ENCODE measurements around the gene SLC24A4. TPM values are rescaled to one million over a fixed set of nuclear protein-coding genes. Genes with fewer than 3 reads are reported as not detected.

The SLC24A4 gene
- polyA plus RNA-seq, 1 donor from 2014 or later, result 0.17 TPM

- Histone ChIP-seq H3K27me3 (ENCODE audit: insufficient read depth, low read depth, low read length) (no peaks in the 10 kb centered on the region), H3K9ac (ENCODE audit: low read length) (no peak overlapping the region), H4K20me1 (ENCODE audit: insufficient read depth) (no peaks in the 10 kb centered on the region), H3K4me3 (ENCODE audit: low read length) (no peak overlapping the region), H3K4me2 (ENCODE audit: low read length) (no peak overlapping the region), H2AFZ (ENCODE audit: low read depth, low read length) (no peak overlapping the region), H3F3A (ENCODE audit: insufficient read depth, low read length, poor library complexity, severe bottlenecking) (no peaks in the 10 kb centered on the region), H3K9me3 (ENCODE audit: low read length) (no peaks in the 10 kb centered on the region), H3K79me2 (replicated peaks; ENCODE audit: insufficient read depth, low read length) (no peaks in the 10 kb centered on the region), H3K9me2 (ENCODE audit: insufficient read depth, low read length) (no peaks in the 10 kb centered on the region), H3K27ac (ENCODE audit: low read length) (no peak overlapping the region), H3K36me3 (ENCODE audit: insufficient read depth, low read length) (no peaks in the 10 kb centered on the region)
- TF ChIP-seq TAF1 (IDR thresholded peaks at IDR 0.05; ENCODE audit: low read depth) (no peak), SMC3 (conservative IDR thresholded peaks at IDR 0.05; ENCODE audit: poor library complexity) (no peak), MXI1 (conservative IDR thresholded peaks at IDR 0.05; ENCODE audit: poor library complexity, severe bottlenecking) (no peak), EP300 (conservative IDR thresholded peaks at IDR 0.05; ENCODE audit: poor library complexity, severe bottlenecking) (no peak)
- TF ChIP-seq, protein P1, sequence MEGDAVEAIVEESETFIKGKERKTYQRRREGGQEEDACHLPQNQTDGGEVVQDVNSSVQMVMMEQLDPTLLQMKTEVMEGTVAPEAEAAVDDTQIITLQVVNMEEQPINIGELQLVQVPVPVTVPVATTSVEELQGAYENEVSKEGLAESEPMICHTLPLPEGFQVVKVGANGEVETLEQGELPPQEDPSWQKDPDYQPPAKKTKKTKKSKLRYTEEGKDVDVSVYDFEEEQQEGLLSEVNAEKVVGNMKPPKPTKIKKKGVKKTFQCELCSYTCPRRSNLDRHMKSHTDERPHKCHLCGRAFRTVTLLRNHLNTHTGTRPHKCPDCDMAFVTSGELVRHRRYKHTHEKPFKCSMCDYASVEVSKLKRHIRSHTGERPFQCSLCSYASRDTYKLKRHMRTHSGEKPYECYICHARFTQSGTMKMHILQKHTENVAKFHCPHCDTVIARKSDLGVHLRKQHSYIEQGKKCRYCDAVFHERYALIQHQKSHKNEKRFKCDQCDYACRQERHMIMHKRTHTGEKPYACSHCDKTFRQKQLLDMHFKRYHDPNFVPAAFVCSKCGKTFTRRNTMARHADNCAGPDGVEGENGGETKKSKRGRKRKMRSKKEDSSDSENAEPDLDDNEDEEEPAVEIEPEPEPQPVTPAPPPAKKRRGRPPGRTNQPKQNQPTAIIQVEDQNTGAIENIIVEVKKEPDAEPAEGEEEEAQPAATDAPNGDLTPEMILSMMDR (IDR thresholded peaks at IDR 0.05; ENCODE audit: poor library complexity, severe bottlenecking), result no peak
- TF ChIP-seq, protein P2, sequence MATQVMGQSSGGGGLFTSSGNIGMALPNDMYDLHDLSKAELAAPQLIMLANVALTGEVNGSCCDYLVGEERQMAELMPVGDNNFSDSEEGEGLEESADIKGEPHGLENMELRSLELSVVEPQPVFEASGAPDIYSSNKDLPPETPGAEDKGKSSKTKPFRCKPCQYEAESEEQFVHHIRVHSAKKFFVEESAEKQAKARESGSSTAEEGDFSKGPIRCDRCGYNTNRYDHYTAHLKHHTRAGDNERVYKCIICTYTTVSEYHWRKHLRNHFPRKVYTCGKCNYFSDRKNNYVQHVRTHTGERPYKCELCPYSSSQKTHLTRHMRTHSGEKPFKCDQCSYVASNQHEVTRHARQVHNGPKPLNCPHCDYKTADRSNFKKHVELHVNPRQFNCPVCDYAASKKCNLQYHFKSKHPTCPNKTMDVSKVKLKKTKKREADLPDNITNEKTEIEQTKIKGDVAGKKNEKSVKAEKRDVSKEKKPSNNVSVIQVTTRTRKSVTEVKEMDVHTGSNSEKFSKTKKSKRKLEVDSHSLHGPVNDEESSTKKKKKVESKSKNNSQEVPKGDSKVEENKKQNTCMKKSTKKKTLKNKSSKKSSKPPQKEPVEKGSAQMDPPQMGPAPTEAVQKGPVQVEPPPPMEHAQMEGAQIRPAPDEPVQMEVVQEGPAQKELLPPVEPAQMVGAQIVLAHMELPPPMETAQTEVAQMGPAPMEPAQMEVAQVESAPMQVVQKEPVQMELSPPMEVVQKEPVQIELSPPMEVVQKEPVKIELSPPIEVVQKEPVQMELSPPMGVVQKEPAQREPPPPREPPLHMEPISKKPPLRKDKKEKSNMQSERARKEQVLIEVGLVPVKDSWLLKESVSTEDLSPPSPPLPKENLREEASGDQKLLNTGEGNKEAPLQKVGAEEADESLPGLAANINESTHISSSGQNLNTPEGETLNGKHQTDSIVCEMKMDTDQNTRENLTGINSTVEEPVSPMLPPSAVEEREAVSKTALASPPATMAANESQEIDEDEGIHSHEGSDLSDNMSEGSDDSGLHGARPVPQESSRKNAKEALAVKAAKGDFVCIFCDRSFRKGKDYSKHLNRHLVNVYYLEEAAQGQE (IDR thresholded peaks at IDR 0.05; ENCODE audit: borderline replicate concordance), result no peak
Observed at GRCh38 chr14:92458136-92459029, 135.4 kb downstream of the SLC24A4 start.

GRCh38 chr14:92459030-92459949, 136.3 kb downstream of the SLC24A4 start:
- Histone ChIP-seq H3K36me3 (ENCODE audit: insufficient read depth, low read length) (no peaks in the 10 kb centered on the region), H4K20me1 (ENCODE audit: insufficient read depth) (no peaks in the 10 kb centered on the region), H2AFZ (ENCODE audit: low read depth, low read length) (no peak overlapping the region), H3K9me2 (ENCODE audit: insufficient read depth, low read length) (no peaks in the 10 kb centered on the region), H3K4me2 (ENCODE audit: low read length) (no peak overlapping the region), H3K79me2 (replicated peaks; ENCODE audit: insufficient read depth, low read length) (no peaks in the 10 kb centered on the region), H3K9ac (ENCODE audit: low read length) (no peak overlapping the region), H3F3A (ENCODE audit: insufficient read depth, low read length, poor library complexity, severe bottlenecking) (no peaks in the 10 kb centered on the region), H3K27ac (ENCODE audit: low read length) (no peak overlapping the region), H3K27me3 (ENCODE audit: insufficient read depth, low read depth, low read length) (no peaks in the 10 kb centered on the region), H3K4me3 (ENCODE audit: low read length) (no peak overlapping the region), H3K9me3 (ENCODE audit: low read length) (no peaks in the 10 kb centered on the region)
- TF ChIP-seq EZH2 (IDR thresholded peaks at IDR 0.05; ENCODE audit: borderline replicate concordance, insufficient read depth, low read length, poor library complexity, severe bottlenecking) (no peak), EP300 (conservative IDR thresholded peaks at IDR 0.05; ENCODE audit: poor library complexity, severe bottlenecking) (no peak), SMC3 (conservative IDR thresholded peaks at IDR 0.05; ENCODE audit: poor library complexity) (no peak), TAF1 (IDR thresholded peaks at IDR 0.05; ENCODE audit: low read depth) (no peak), MXI1 (conservative IDR thresholded peaks at IDR 0.05; ENCODE audit: poor library complexity, severe bottlenecking) (no peak), POLR2AphosphoS5 (IDR thresholded peaks at IDR 0.05) (no peak)
- TF ChIP-seq, protein P2 (IDR thresholded peaks at IDR 0.05; ENCODE audit: borderline replicate concordance), result no peak

Measured in neural cell (in vitro differentiated cells).